GM18870 (cell line): Measurements from ENCODE around the gene GPD2.
"Not testable (repeated sequence)": the region's sequence is repeated elsewhere in the genome, so short reads cannot be mapped to it uniquely, and the experiment has no call there.

Source experiments
- ATAC-seq: cut with Tn5 transposase; IDR thresholded peaks from one replicate; pipeline ENCODE4 v1.9.1; 2021; ENCODE audit warnings: moderate library complexity; ENCODE audit not compliant: unreplicated experiment

The GPD2 gene

GRCh38 chr2:156580501-156580900 lies 144.3 kb downstream of the GPD2 start:
- ATAC-seq = no peak

- ATAC-seq = no peak
Measured at GRCh38 chr2:156581280-156581679, 145.1 kb downstream of the GPD2 start.

- no peak for ATAC-seq
Measured at GRCh38 chr2:156585457-156585856, 149.3 kb downstream of the GPD2 start.

GRCh38 chr2:156586621-156587020 lies 150.4 kb downstream of the GPD2 start:
- ATAC-seq = no peak

GRCh38 chr2:156589381-156590079 lies 153.4 kb downstream of the GPD2 start:
- ATAC-seq = peak; percentile 71

- no peak for ATAC-seq
Measured at GRCh38 chr2:156590085-156590739, 154.0 kb downstream of the GPD2 start.

- ATAC-seq = no peak
Measured at GRCh38 chr2:156592809-156593593, 156.8 kb downstream of the GPD2 start.

GRCh38 chr2:156593594-156593921 lies 157.4 kb downstream of the GPD2 start:
- ATAC-seq = no peak

- no peak for ATAC-seq
Measured at GRCh38 chr2:156598563-156598962, 162.4 kb downstream of the GPD2 start.

GRCh38 chr2:156600196-156600595 lies 164.0 kb downstream of the GPD2 start:
- no peak for ATAC-seq

- no peak for ATAC-seq
Measured at GRCh38 chr2:156601855-156602551, 165.8 kb downstream of the GPD2 start.

- ATAC-seq = no peak
Measured at GRCh38 chr2:156602552-156602933, 166.4 kb downstream of the GPD2 start.

GRCh38 chr2:156615836-156616322 lies 179.7 kb downstream of the GPD2 start:
- ATAC-seq = no peak

- ATAC-seq = not testable (repeated sequence)
Measured at GRCh38 chr2:156618071-156618470, 181.9 kb downstream of the GPD2 start.

GRCh38 chr2:156619021-156619539 lies 182.9 kb downstream of the GPD2 start:
- no peak for ATAC-seq

GRCh38 chr2:156622491-156622890 lies 186.3 kb downstream of the GPD2 start:
- no peak for ATAC-seq

- no peak for ATAC-seq
Measured at GRCh38 chr2:156625360-156626170, 189.4 kb downstream of the GPD2 start.

- ATAC-seq = no peak
Measured at GRCh38 chr2:156626931-156627330, 190.8 kb downstream of the GPD2 start.

GRCh38 chr2:156630579-156631337 lies 194.6 kb downstream of the GPD2 start:
- no peak for ATAC-seq
